ENCODE results near the gene MARCHF5. TPM values are rescaled to one million over a fixed set of nuclear protein-coding genes. Genes with fewer than 3 reads are reported as not detected.

MARCHF5 gene
- total RNA-seq: 10 to 100 TPM; 17.0 to 39.1 (median 29.1) TPM
- polyA plus RNA-seq: 10 to 100 TPM in 1 of 3 donors, 1 to 10 TPM in 2; 6.9 to 12.7 (median 8.8) TPM
- long read RNA-seq, donor 1, transcript MARCH5-201 (6 exons, 3,926 nt): major isoform, 17 of 27 reads
- long read RNA-seq, donor 1, partial matches to known transcripts: 9 of 27 reads
- long read RNA-seq, donor 1, other reads (novel, unspliced or antisense): 0 of 27 reads
- long read RNA-seq, donor 2, transcript MARCH5-201 (6 exons, 3,926 nt): major isoform, 12 of 18 reads
- long read RNA-seq, donor 2, partial matches to known transcripts: 6 of 18 reads
- long read RNA-seq, donor 2, other reads (novel, unspliced or antisense): 0 of 18 reads

- TF ChIP-seq POLR2A (IDR thresholded peaks at IDR 0.05) (peak in 2 of 3 donors; percentile 21 to 46), CTCF (IDR thresholded peaks at IDR 0.05 in 8 of 11, conservative IDR thresholded peaks at IDR 0.05 in 3 of 11) (peak; percentile 70 to 92 (median 81)), POLR2AphosphoS5 (IDR thresholded peaks at IDR 0.05) (peak; percentile 94 to 98 (median 95))
- Histone ChIP-seq H3K27me3 (replicated peaks in 1 of 7) (no peaks in the 10 kb centered on the region), H3K27ac (peak within 1 kb of the TSS; percentile 92 to 97 (median 95)), H3K4me1 (peaks cover 4 to 58% (median 27%) of the 10 kb centered on the region in 6 donors), H3K9me3 (no peaks in the 10 kb centered on the region), H3K4me3 (peak within 1 kb of the TSS; percentile 73 to 95 (median 81)), H3K36me3 (peaks cover 0 to 20% (median 3%) of the 10 kb centered on the region in 6 donors)
- intact Hi-C loops (cut with DNase I; ENCODE audit: low total_unique reads): loop anchor here (5.0 to 10.0 kb wide), 2 partner anchors 56 to 204 kb away; no protein-coding TSS in a partner anchor
- peak; percentile 100 for DNase-seq
- 0% methylated on average over 2 to 79 of the region's 79 CpGs for WGBS, 5 donors
These were observed at the start of gene MARCHF5, which contains the start of gene CPEB3 for GRCh38 chr10:92290837-92291615. TSS of gene MARCHF5 (plus strand) at chr10:92291167. CDS start at chr10:92291495, 328 bp downstream. TSS of gene CPEB3 (minus strand) at chr10:92291078. CDS start at chr10:92240350, 50,728 bp downstream.

GRCh38 chr10:92241501-92241900, 49.5 kb upstream of the MARCHF5 start:
- WGBS, 5 donors: 55 to 72% (median 70%) methylated on average over 1 of the region's 1 CpG
- no peaks in the 10 kb centered on the region for H3K9me3 ChIP-seq
- H3K27ac ChIP-seq: peak overlapping the region in 6 of 8 donors; percentile 36 to 97 (median 90)
- peak overlapping the region in 5 of 8 donors; percentile 71 to 92 (median 75) for H3K4me3 ChIP-seq
- DNase-seq: no peak
- intact Hi-C loops (cut with DNase I; ENCODE audit: low total_unique reads): no loop called here
- peaks cover 17 to 68% (median 58%) of the 10 kb centered on the region in 6 donors for H3K4me1 ChIP-seq
- H3K36me3 ChIP-seq: no peaks in the 10 kb centered on the region
- no peaks in the 10 kb centered on the region for H3K27me3 ChIP-seq (replicated peaks in 1 of 7)
- TF ChIP-seq POLR2AphosphoS5 (IDR thresholded peaks at IDR 0.05): no peak
- no peak for TF ChIP-seq POLR2A (IDR thresholded peaks at IDR 0.05)
- TF ChIP-seq CTCF (IDR thresholded peaks at IDR 0.05 in 8 of 11, conservative IDR thresholded peaks at IDR 0.05 in 3 of 11): no peak

GRCh38 chr10:92242380-92242779, 48.6 kb upstream of the MARCHF5 start:
- Histone ChIP-seq H3K4me1 (peaks cover 17 to 59% (median 52%) of the 10 kb centered on the region in 6 donors), H3K9me3 (no peaks in the 10 kb centered on the region), H3K36me3 (no peaks in the 10 kb centered on the region), H3K27me3 (replicated peaks in 1 of 7) (no peaks in the 10 kb centered on the region), H3K27ac (no peak overlapping the region), H3K4me3 (peak overlapping the region in 1 of 8 donors; percentile 54)
- WGBS, 5 donors: 55 to 74% (median 63%) methylated on average over 2 of the region's 2 CpGs
- TF ChIP-seq POLR2AphosphoS5 (IDR thresholded peaks at IDR 0.05) (no peak), CTCF (IDR thresholded peaks at IDR 0.05 in 8 of 11, conservative IDR thresholded peaks at IDR 0.05 in 3 of 11) (no peak), POLR2A (IDR thresholded peaks at IDR 0.05) (no peak)
- no peak for DNase-seq
- intact Hi-C loops (cut with DNase I; ENCODE audit: low total_unique reads): no loop called here

All from spleen (tissue), 13 donors.